Loucy (cell line): ENCODE results near the gene MED7.

Experiments used
- H2AFZ ChIP-seq: fragments of 200-600 bp; sonication (generic); 2 replicates; pipeline ENCODE4 v1.6.0; 2016; ENCODE audit warnings: antibody characterized with exemption, mild to moderate bottlenecking, low read length, moderate library complexity
- H3F3A ChIP-seq: fragments of 200-600 bp; 2 replicates; pipeline ENCODE4 v1.6.0; 2016; ENCODE audit warnings: antibody characterized with exemption, low read depth, mild to moderate bottlenecking
- H3K27me3 ChIP-seq: fragments of 200-600 bp; sonication (generic); 2 replicates; pipeline ENCODE4 v1.6.1; 2014; ENCODE audit warnings: low read length, mild to moderate bottlenecking; ENCODE audit not compliant: insufficient read depth, poor library complexity, severe bottlenecking
- H3K36me3 ChIP-seq: fragments of 200-600 bp; sonication (generic); 2 replicates; pipeline ENCODE4 v1.6.1; 2016; ENCODE audit warnings: low read length; ENCODE audit not compliant: insufficient read depth
- H3K4me1 ChIP-seq: fragments of 200-600 bp; sonication (generic); 2 replicates; pipeline ENCODE4 v1.5.1; 2014; ENCODE audit warnings: low read length, mild to moderate bottlenecking; ENCODE audit not compliant: insufficient read depth, poor library complexity, severe bottlenecking
- H3K4me2 ChIP-seq: fragments of 200-600 bp; sonication (generic); 2 replicates; pipeline ENCODE4 v1.6.0; 2014; ENCODE audit warnings: antibody characterized with exemption, low read length, low read depth, mild to moderate bottlenecking; ENCODE audit not compliant: poor library complexity, severe bottlenecking
- H3K4me3 ChIP-seq: fragments of 200-600 bp; sonication (generic); 2 replicates; pipeline ENCODE4 v1.5.1; 2014; ENCODE audit warnings: low read length, mild to moderate bottlenecking, mixed read lengths; ENCODE audit not compliant: poor library complexity, severe bottlenecking
- H3K79me2 ChIP-seq: fragments of 200-600 bp; sonication (generic); 2 replicates; pipeline ENCODE4 v1.6.1; 2014; ENCODE audit warnings: low read length; ENCODE audit not compliant: insufficient read depth
- H3K9ac ChIP-seq: fragments of 200-600 bp; sonication (generic); 2 replicates; pipeline ENCODE4 v1.6.0; 2014; ENCODE audit warnings: mild to moderate bottlenecking, low read depth, low read length, moderate library complexity; ENCODE audit not compliant: poor library complexity, severe bottlenecking
- H3K9me2 ChIP-seq: fragments of 200-600 bp; sonication (generic); replicated peaks from 2 replicates; pipeline ENCODE4 v1.6.1; 2016; ENCODE audit warnings: low read depth, low read length, mixed read lengths
- H3K9me3 ChIP-seq: fragments of 200-600 bp; sonication (generic); 2 replicates; pipeline ENCODE4 v1.6.1; 2014; ENCODE audit warnings: mild to moderate bottlenecking, antibody characterized with exemption, low read length, low read depth; ENCODE audit not compliant: insufficient read depth
- H4K20me1 ChIP-seq: fragments of 200-600 bp; sonication (generic); 2 replicates; pipeline ENCODE4 v1.6.0; 2014; ENCODE audit warnings: antibody characterized with exemption, low read length, mild to moderate bottlenecking; ENCODE audit not compliant: insufficient read depth, poor library complexity, severe bottlenecking
- CTCF ChIP-seq: fragments of 200-600 bp; sonication (generic); conservative IDR thresholded peaks from 2 replicates; pipeline ENCODE4 v1.5.1; 2014; ENCODE audit warnings: mild to moderate bottlenecking, antibody characterized with exemption, low read length
- EZH2phosphoT487 ChIP-seq: fragments of 200-600 bp; IDR thresholded peaks from 2 replicates; pipeline ENCODE4 v1.6.1; 2018; ENCODE audit warnings: antibody characterized with exemption, mild to moderate bottlenecking, moderate library complexity, borderline replicate concordance

MED7 gene

DNA sequence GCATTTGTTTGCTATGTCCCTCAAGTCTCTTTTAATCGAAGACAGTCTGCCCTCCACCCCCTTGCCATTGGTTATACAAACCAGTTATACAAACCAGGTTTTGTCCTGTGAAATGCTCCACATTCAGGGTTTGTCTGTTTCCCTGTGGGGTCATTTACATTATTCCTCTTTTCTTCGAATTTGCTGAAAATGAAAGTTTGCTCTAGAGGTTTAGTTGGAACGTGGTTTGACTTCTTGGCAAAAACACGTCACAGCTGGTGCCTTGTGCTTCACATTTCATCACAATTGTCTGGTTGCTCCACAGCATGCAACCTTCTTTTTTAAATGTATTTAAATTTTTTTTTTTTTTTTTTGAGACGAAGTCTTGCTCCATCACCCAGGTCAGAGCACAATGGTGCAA, 29.7 kb downstream of the MED7 start:
- Histone ChIP-seq H3K9me3 (no peaks in the 10 kb centered on the region), H3K9me2 (no peaks in the 10 kb centered on the region), H3K27me3 (no peaks in the 10 kb centered on the region), H3K4me3 (no peak overlapping the region), H3F3A (no peaks in the 10 kb centered on the region), H3K79me2 (no peaks in the 10 kb centered on the region), H3K9ac (no peak overlapping the region), H4K20me1 (no peaks in the 10 kb centered on the region), H3K4me2 (no peak overlapping the region), H3K36me3 (no peaks in the 10 kb centered on the region), H2AFZ (no peak overlapping the region), H3K4me1 (peaks cover 18% of the 10 kb centered on the region)
- no peak for TF ChIP-seq EZH2phosphoT487
- no peak for TF ChIP-seq CTCF

DNA sequence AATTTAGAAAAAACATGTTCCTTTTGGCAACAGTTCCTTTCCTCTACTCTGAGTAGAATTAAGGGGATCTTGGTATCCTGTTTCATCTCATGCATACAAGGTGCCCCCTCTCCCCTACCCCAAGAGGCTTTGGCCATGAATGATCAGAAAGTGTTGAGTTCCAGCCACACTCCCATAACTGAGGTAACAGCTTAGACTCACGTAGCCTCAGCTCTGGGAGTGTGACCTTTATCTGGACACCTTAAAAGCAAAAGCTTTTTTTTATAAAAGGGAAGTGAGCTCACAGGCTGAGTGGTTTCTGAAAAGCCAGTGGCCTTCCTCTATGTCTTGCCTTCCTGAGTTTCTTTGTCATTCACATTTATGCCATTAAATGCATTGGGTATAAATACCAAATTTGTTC, 32.9 kb downstream of the MED7 start:
- peak overlapping the region; percentile 93 for H3K4me2 ChIP-seq
- H2AFZ ChIP-seq = peak overlapping the region; percentile 84; the same call in 1 of the 2 replicates
- no peaks in the 10 kb centered on the region for H3K9me3 ChIP-seq
- no peaks in the 10 kb centered on the region for H3K27me3 ChIP-seq
- H3K9me2 ChIP-seq = no peaks in the 10 kb centered on the region
- TF ChIP-seq CTCF = no peak
- TF ChIP-seq EZH2phosphoT487 = no peak
- H3K9ac ChIP-seq = peak overlapping the region; percentile 61
- H4K20me1 ChIP-seq = no peaks in the 10 kb centered on the region
- peaks cover 28% of the 10 kb centered on the region for H3K4me1 ChIP-seq
- no peaks in the 10 kb centered on the region; the same call in 1 of the 2 replicates for H3K79me2 ChIP-seq
- H3F3A ChIP-seq = no peaks in the 10 kb centered on the region
- peak overlapping the region; percentile 74 for H3K4me3 ChIP-seq
- no peaks in the 10 kb centered on the region for H3K36me3 ChIP-seq

GRCh38 chr5:157108976-157109375, 33.7 kb downstream of the MED7 start, which contains the start of gene HAVCR2:
Gene HAVCR2, minus strand, starts transcription at chr5:157109044. Its CDS starts 61 bp downstream, at chr5:157108983.
- H3K27me3 ChIP-seq = no peaks in the 10 kb centered on the region
- H4K20me1 ChIP-seq = no peaks in the 10 kb centered on the region
- peak within 1 kb of the TSS; percentile 74 for H3K4me3 ChIP-seq
- H3K36me3 ChIP-seq = no peaks in the 10 kb centered on the region
- no peaks in the 10 kb centered on the region; the same call in 1 of the 2 replicates for H3K79me2 ChIP-seq
- peaks cover 30% of the 10 kb centered on the region for H3K4me1 ChIP-seq
- no peaks in the 10 kb centered on the region for H3F3A ChIP-seq
- no peaks in the 10 kb centered on the region for H3K9me2 ChIP-seq
- peak within 1 kb of the TSS; percentile 73 for H3K9ac ChIP-seq
- H3K9me3 ChIP-seq = no peaks in the 10 kb centered on the region
- H3K4me2 ChIP-seq = peak within 1 kb of the TSS; percentile 93
- peak within 1 kb of the TSS; percentile 84; the same call in 1 of the 2 replicates for H2AFZ ChIP-seq
- no peak for TF ChIP-seq EZH2phosphoT487
- TF ChIP-seq CTCF = no peak
